Upper lobe of left lung (tissue), 6 donors: ENCODE data around the gene SND1. TPM values are rescaled to one million over a fixed set of nuclear protein-coding genes. Genes with fewer than 3 reads are reported as not detected.
A peak's percentile ranks its signal among the peaks of the same experiment; 100 is the strongest.

Experiments used
- ATAC-seq, 2 donors: fragments of 200-7000 bp; cut with Tn5 transposase; one replicate each; pipeline ENCODE4 v1.9.1; 2022; ENCODE audit warnings: mild to moderate bottlenecking in 2 of 2, moderate library complexity in 2 of 2; ENCODE audit not compliant: low FRiP score in 2 of 2
- DNase-seq, 2 donors: peaks; one replicate each; pipeline ENCODE4 v3.0.0-alpha.2; 2019 to 2020
- H3K27ac ChIP-seq, 4 donors: fragments of 200-600 bp; sonication (generic); one replicate each; pipeline ENCODE4 v1.5.1; 2016 to 2019
- H3K27me3 ChIP-seq, 4 donors: fragments of 200-600 bp; sonication (generic); one replicate each; pipeline ENCODE4 v1.5.1; 2017 to 2019
- H3K36me3 ChIP-seq, 4 donors: fragments of 200-600 bp; sonication (generic); one replicate each; pipeline ENCODE4 v1.5.1; 2016 to 2019
- H3K4me1 ChIP-seq, 4 donors: fragments of 200-600 bp; sonication (generic); one replicate each; pipeline ENCODE4 v1.5.1; 2018 to 2019
- H3K4me3 ChIP-seq, 4 donors: fragments of 200-600 bp; sonication (generic); one replicate each; pipeline ENCODE4 v1.5.1; 2017 to 2019; ENCODE audit warnings: mild to moderate bottlenecking in 2 of 4, moderate library complexity in 1 of 4
- H3K9me3 ChIP-seq, 4 donors: fragments of 200-600 bp; sonication (generic); one replicate each; pipeline ENCODE4 v1.5.1; 2018 to 2019
- EP300 ChIP-seq, 4 donors: sonication (generic); formaldehyde crosslinking; IDR thresholded peaks; one replicate each; pipeline ENCODE4 v1.5.1; 2017; ENCODE audit warnings: antibody characterized with exemption in 4 of 4, control low read depth in 2 of 4
- POLR2A ChIP-seq, 4 donors: fragments of 450-650 bp; IDR thresholded peaks; one replicate each; pipeline ENCODE4 v1.5.1; 2016 to 2017; ENCODE audit warnings: antibody characterized with exemption in 4 of 4, mild to moderate bottlenecking in 2 of 4
- POLR2AphosphoS5 ChIP-seq, 2 donors: sonication (generic); formaldehyde crosslinking; IDR thresholded peaks; one replicate each; pipeline ENCODE4 v1.5.1; 2017; ENCODE audit warnings: antibody characterized with exemption in 2 of 2
- WGBS, 2 donors: methylation state at CpG; one replicate each; pipeline ENCODE4 v1.1.5; 2017 to 2018; 5-methylcytosine and 5-hydroxymethylcytosine counted together
- total RNA-seq, 6 donors: library from RNA; depleted of rRNA in 4 of 6; stranded (reverse); fragments of >200 nt in 4 of 6; gene quantifications; one replicate each; pipeline versions ENCODE4 v1.1.0 to v1.2.1, GENCODE V29; 2016 to 2021
- TF ChIP-seq, protein P1 (sequence below), 6 experiments: fragments of 450-650 bp in 4 of 6; fragments of 200-600 bp in 2 of 6; sonication (generic) in 2 of 6; IDR thresholded peaks; one replicate each; pipeline ENCODE4 v1.5.1; 2016 to 2019; ENCODE audit warnings: antibody characterized with exemption in 6 of 6
- donor health status: DM: no; HTN: no; CAD: no; lungs with moderate emphysema.
- donor health status: DM: no; HTN: yes; CAD: no; lungs with severe emphysema.

The SND1 gene
- total RNA-seq, 6 donors from 2014 or later = 107 to 167 (median 121) TPM

DNA sequence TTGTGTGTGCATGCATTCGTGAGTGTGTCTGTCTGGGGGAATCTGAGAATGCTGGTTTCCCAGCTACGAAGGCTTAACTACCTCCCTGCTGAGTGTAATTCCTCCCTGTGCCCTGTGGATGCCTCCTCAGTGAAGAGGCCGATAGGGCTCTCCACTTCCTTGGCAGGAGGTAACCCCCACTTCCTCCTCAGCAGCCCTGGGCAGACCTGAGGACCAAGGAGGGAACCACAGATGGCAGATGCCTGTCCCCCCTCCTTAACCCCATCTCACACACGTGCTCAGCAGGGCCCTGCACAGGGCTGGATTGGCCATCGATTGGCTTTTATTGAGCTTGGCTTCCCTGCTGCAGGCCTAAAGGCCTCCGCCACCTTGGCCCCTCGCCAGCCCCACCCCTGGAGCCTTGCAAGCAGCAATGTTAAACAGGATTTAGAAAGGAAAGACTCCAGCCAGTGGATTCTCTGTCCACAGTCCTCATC is 424.8 kb downstream of the SND1 start:
- H3K27me3 ChIP-seq = no peaks in the 10 kb centered on the region
- no peak overlapping the region for H3K4me3 ChIP-seq
- H3K4me1 ChIP-seq = peaks cover 0 to 26% (median 13%) of the 10 kb centered on the region in 4 donors
- no peaks in the 10 kb centered on the region for H3K9me3 ChIP-seq
- H3K27ac ChIP-seq = no peak overlapping the region
- peaks cover 4 to 58% (median 42%) of the 10 kb centered on the region in 4 donors for H3K36me3 ChIP-seq
- ATAC-seq = no peak
- WGBS, 2 donors = 49 to 66% methylated on average over 5 to 7 of the region's 7 CpGs
- DNase-seq = peak in 1 of 2 donors; percentile 90
- TF ChIP-seq POLR2A (IDR thresholded peaks at IDR 0.05) (no peak), POLR2AphosphoS5 (IDR thresholded peaks at IDR 0.05) (no peak), EP300 (IDR thresholded peaks at IDR 0.05) (no peak)
- TF ChIP-seq, protein P1, sequence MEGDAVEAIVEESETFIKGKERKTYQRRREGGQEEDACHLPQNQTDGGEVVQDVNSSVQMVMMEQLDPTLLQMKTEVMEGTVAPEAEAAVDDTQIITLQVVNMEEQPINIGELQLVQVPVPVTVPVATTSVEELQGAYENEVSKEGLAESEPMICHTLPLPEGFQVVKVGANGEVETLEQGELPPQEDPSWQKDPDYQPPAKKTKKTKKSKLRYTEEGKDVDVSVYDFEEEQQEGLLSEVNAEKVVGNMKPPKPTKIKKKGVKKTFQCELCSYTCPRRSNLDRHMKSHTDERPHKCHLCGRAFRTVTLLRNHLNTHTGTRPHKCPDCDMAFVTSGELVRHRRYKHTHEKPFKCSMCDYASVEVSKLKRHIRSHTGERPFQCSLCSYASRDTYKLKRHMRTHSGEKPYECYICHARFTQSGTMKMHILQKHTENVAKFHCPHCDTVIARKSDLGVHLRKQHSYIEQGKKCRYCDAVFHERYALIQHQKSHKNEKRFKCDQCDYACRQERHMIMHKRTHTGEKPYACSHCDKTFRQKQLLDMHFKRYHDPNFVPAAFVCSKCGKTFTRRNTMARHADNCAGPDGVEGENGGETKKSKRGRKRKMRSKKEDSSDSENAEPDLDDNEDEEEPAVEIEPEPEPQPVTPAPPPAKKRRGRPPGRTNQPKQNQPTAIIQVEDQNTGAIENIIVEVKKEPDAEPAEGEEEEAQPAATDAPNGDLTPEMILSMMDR (IDR thresholded peaks at IDR 0.05) = no peak

DNA sequence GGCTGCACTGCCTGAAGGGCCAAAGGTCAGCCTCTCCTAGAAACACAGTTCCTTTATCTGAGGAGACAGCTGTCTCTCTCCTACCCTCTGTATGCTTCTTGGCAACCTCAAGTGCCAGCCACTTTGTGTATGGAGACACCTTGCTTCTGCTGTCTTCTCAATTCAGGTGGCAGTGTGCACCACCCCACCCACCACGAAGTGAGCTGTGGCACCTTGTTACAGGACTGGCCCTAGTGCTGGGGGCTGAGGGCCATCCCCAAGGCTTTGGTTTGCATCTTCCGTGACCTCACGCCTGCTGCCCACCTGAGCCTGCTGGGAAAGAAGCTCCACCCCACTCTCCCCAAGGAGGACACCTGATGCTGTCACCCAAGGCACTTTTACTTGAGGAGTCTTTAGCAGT is 426.3 kb downstream of the SND1 start:
- WGBS, 2 donors = 88 to 100% methylated on average over 2 to 3 of the region's 3 CpGs
- no peak for ATAC-seq
- Histone ChIP-seq H3K27me3 (no peaks in the 10 kb centered on the region), H3K4me3 (no peak overlapping the region), H3K9me3 (no peaks in the 10 kb centered on the region), H3K27ac (no peak overlapping the region), H3K36me3 (peaks cover 4 to 73% (median 48%) of the 10 kb centered on the region in 4 donors), H3K4me1 (peaks cover 0 to 26% (median 13%) of the 10 kb centered on the region in 4 donors)
- DNase-seq = no peak
- TF ChIP-seq POLR2AphosphoS5 (IDR thresholded peaks at IDR 0.05) (no peak), POLR2A (IDR thresholded peaks at IDR 0.05) (no peak), EP300 (IDR thresholded peaks at IDR 0.05) (no peak)

DNA sequence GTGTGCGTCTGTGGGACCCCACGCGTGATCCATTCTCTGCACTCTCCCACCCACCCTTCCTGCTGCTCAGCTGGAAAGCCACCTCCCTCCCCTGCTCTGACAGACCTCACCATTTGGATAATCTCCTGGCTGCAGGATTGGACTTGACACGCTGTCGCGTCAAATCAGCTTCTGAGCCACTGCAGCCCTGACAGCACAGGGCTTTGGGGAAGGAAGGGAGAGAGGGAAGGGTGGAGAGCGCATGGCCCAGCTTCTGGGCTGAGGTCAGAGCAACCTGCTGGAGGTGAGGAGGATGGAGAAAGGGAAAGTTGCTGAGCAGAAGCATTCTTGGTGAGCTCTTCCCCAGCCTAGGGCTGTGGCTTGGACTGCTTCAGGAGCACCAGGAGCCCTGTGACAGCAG is 428.2 kb downstream of the SND1 start:
- H3K4me1 ChIP-seq = peaks cover 0 to 23% (median 13%) of the 10 kb centered on the region in 4 donors
- DNase-seq (no peak), ATAC-seq (no peak)
- no peaks in the 10 kb centered on the region for H3K9me3 ChIP-seq
- 99% methylated on average over 7 of the region's 7 CpGs for WGBS, 2 donors
- no peak overlapping the region for H3K4me3 ChIP-seq
- TF ChIP-seq POLR2A (IDR thresholded peaks at IDR 0.05) (no peak), POLR2AphosphoS5 (IDR thresholded peaks at IDR 0.05) (no peak), EP300 (IDR thresholded peaks at IDR 0.05) (no peak)
- TF ChIP-seq, protein P1 (IDR thresholded peaks at IDR 0.05) = no peak
- no peaks in the 10 kb centered on the region for H3K27me3 ChIP-seq
- H3K27ac ChIP-seq = no peak overlapping the region
- H3K36me3 ChIP-seq = peaks cover 6 to 83% (median 49%) of the 10 kb centered on the region in 4 donors

DNA sequence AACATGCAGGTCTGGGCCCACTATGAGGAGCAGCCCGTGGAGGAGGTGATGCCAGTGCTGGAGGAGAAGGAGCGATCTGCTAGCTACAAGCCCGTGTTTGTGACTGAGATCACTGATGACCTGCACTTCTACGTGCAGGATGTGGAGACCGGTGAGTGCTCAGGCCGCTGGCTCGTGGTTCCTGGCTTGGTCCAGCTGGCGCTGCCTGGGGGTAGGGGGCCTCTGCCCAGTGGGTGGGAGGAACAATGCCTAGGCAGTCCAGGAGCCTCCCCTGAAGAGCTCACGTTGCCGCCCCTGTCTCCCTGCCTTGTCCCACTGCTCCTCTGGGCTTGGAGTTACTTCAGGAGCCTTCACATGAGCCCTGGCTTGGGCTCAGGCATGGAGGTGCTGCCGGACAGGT is 429.4 kb downstream of the SND1 start:
- Histone ChIP-seq H3K36me3 (peaks cover 12 to 86% (median 52%) of the 10 kb centered on the region in 4 donors), H3K4me3 (no peak overlapping the region), H3K9me3 (no peaks in the 10 kb centered on the region), H3K27ac (no peak overlapping the region), H3K4me1 (peaks cover 0 to 12% (median 8%) of the 10 kb centered on the region in 4 donors), H3K27me3 (no peaks in the 10 kb centered on the region)
- TF ChIP-seq, protein P1 (IDR thresholded peaks at IDR 0.05) = no peak
- TF ChIP-seq POLR2AphosphoS5 (IDR thresholded peaks at IDR 0.05) (no peak), POLR2A (IDR thresholded peaks at IDR 0.05) (no peak), EP300 (IDR thresholded peaks at IDR 0.05) (no peak)
- DNase-seq = no peak
- 91 to 97% methylated on average over 7 to 11 of the region's 11 CpGs for WGBS, 2 donors
- no peak for ATAC-seq

DNA sequence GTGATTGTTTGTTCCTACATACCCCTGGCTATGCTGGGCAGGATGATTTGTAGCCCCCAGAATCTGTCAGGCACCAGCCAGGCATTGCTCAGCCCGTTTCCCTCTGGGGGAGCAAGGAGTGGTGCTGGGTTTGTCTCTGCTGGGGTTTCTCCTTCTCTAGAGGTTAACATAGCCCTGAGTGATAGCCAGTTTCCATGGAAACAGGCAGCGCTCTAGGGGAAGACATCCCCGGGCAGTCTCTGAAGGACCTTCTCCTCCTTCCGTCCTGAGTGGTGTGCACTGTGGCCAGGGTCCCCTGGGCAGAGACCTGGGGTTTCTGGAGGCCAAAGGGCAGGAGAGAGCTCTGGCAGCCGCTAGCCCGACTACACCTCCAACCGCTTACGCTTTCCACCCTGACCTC is 429.8 kb downstream of the SND1 start:
- Histone ChIP-seq H3K4me3 (no peak overlapping the region), H3K9me3 (no peaks in the 10 kb centered on the region), H3K4me1 (peaks cover 0 to 7% (median 3%) of the 10 kb centered on the region in 4 donors), H3K27ac (no peak overlapping the region), H3K36me3 (peaks cover 12 to 88% (median 57%) of the 10 kb centered on the region in 4 donors), H3K27me3 (no peaks in the 10 kb centered on the region)
- 94% methylated on average over 7 to 8 of the region's 8 CpGs for WGBS, 2 donors
- no peak for ATAC-seq
- DNase-seq = no peak
- no peak for TF ChIP-seq EP300 (IDR thresholded peaks at IDR 0.05)
- TF ChIP-seq, protein P1 (IDR thresholded peaks at IDR 0.05) = no peak
- no peak for TF ChIP-seq POLR2A (IDR thresholded peaks at IDR 0.05)
- no peak for TF ChIP-seq POLR2AphosphoS5 (IDR thresholded peaks at IDR 0.05)
